Endodermal cell (in vitro differentiated cells): ENCODE data around the gene TMBIM6. TPM values are rescaled to one million over a fixed set of nuclear protein-coding genes. Genes with fewer than 3 reads are reported as not detected.

Experiments used
- DNase-seq: peaks from one replicate; pipeline ENCODE4 v3.0.0-alpha.2; 2017
- H3K27ac ChIP-seq: 2 replicates; pipeline ENCODE4 v1.5.1; 2013; ENCODE audit warnings: mild to moderate bottlenecking, low read depth, low read length, moderate library complexity
- H3K27me3 ChIP-seq: 2 replicates; pipeline ENCODE4 v1.6.1; 2013; ENCODE audit warnings: mild to moderate bottlenecking, low read length, moderate library complexity; ENCODE audit not compliant: insufficient read depth, control insufficient read depth, poor library complexity, severe bottlenecking
- H3K36me3 ChIP-seq: 2 replicates; pipeline ENCODE4 v1.7.0; 2013; ENCODE audit warnings: mild to moderate bottlenecking, low read length, moderate library complexity; ENCODE audit not compliant: control insufficient read depth, insufficient read depth
- H3K4me1 ChIP-seq: one replicate; pipeline ENCODE4 v1.7.0; 2013; ENCODE audit warnings: low read length; ENCODE audit not compliant: control insufficient read depth, insufficient read depth
- H3K4me3 ChIP-seq: 2 replicates; pipeline ENCODE4 v1.5.1; 2013; ENCODE audit warnings: mild to moderate bottlenecking, low read length, moderate library complexity
- H3K9ac ChIP-seq: 2 replicates; pipeline ENCODE4 v1.6.1; 2013; ENCODE audit warnings: mild to moderate bottlenecking, low read length, moderate library complexity; ENCODE audit not compliant: poor library complexity, severe bottlenecking; ENCODE audit errors: extremely low read depth
- H3K9me3 ChIP-seq: 2 replicates; pipeline ENCODE4 v1.6.1; 2013; ENCODE audit warnings: mild to moderate bottlenecking, low read length, moderate library complexity; ENCODE audit not compliant: control insufficient read depth
- H3K27ac Mint-ChIP-seq: 2 replicates; pipeline ENCODE4 v1.8.0; 2020; ENCODE audit warnings: mixed read lengths
- H3K27me3 Mint-ChIP-seq: 2 replicates; pipeline ENCODE4 v1.8.0; 2021; ENCODE audit warnings: mild to moderate bottlenecking, mixed read lengths; ENCODE audit not compliant: insufficient read depth
- H3K36me3 Mint-ChIP-seq: 2 replicates; pipeline ENCODE4 v1.8.0; 2020; ENCODE audit warnings: low read depth, mixed read lengths
- H3K4me1 Mint-ChIP-seq: 2 replicates; pipeline ENCODE4 v1.8.0; 2020; ENCODE audit warnings: mixed read lengths
- H3K4me3 Mint-ChIP-seq: 2 replicates; pipeline ENCODE4 v1.8.0; 2020; ENCODE audit warnings: mild to moderate bottlenecking, moderate library complexity, mixed read lengths
- H3K9me3 Mint-ChIP-seq: 2 replicates; pipeline ENCODE4 v1.8.0; 2020; ENCODE audit warnings: mild to moderate bottlenecking, mixed read lengths
- CTCF ChIP-seq: fragments of 200-600 bp; sonication (generic); conservative IDR thresholded peaks from 2 replicates; pipeline ENCODE4 v1.5.0; 2021; ENCODE audit warnings: antibody characterized with exemption, mild to moderate bottlenecking
- WGBS, 2 experiments: methylation state at CpG; one replicate each; pipeline versions ENCODE4 v1.1.5 to v1.1.7; 2013; ENCODE audit warnings: missing lambda C conversion rate in 2 of 2, mixed read lengths in 1 of 2; ENCODE audit not compliant: insufficient coverage in 1 of 2, insufficient read length in 1 of 2; 5-methylcytosine and 5-hydroxymethylcytosine counted together
- total RNA-seq, 2 donors: library from RNA; stranded (reverse); fragmentation: NEBNext Ultra II Directional in 1 of 2; extraction: Animal tissue kit (Norgen Biotek cat#: 25700) in 1 of 2; gene quantifications; 2 replicates in 1 of 2; 3 replicates in 1 of 2; pipeline ENCODE4 v1.2.1, GENCODE V29; 2021

The TMBIM6 gene
- total RNA-seq, 2 donors from 2014 or later, result 426 to 455 TPM

DNA sequence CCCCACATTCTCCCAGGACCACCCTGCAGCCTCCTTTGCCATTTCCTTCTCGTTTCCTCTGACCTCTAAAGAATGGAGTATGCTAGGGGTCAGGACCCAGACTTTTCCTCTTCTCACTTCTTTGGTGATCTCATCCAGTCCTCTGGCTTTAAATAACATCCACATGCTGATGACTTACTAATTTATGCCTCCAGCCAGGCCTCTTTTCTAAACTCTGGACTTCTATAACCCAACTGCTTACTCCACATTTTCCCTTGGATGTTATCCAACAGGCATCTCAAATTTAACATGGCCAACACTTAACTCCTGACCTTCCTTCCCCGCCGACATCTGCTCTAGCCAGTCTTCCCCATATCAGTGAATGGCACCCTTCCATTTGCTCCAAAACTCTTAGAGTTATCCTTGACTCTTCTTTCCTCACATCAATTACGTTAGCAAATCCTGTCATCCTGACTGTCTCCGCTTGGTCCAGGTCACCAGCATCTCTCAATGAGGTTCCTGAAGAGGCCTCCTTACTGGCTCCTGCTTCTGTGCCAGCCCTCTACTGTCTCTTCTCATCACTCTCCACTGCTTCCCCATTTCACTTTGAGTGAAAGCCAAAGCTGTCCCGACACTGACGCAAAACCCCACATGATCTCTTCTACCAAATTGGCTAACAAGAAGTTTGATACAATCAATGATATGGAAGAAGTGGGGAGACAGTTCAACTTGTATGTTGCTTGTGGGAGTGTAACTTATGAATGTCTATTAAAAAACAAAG lies 42.7 kb downstream of the TMBIM6 start:
- Histone ChIP-seq H3K4me1 (no peaks in the 10 kb centered on the region), H3K4me3 (no peak overlapping the region), H3K9me3 (peaks cover 6% of the 10 kb centered on the region), H3K9ac (no peak overlapping the region), H3K27ac (no peak overlapping the region), H3K36me3 (no peaks in the 10 kb centered on the region), H3K27me3 (peaks cover 5% of the 10 kb centered on the region)
- Mint-ChIP-seq H3K36me3 (peaks cover 4% of the 10 kb centered on the region), H3K27ac (no peak overlapping the region), H3K4me1 (no peaks in the 10 kb centered on the region), H3K9me3 (peaks cover 7% of the 10 kb centered on the region), H3K27me3 (peaks cover 29% of the 10 kb centered on the region), H3K4me3 (no peak overlapping the region)
- WGBS, 2 experiments, result 87% methylated on average over 6 to 7 of the region's 7 CpGs
- DNase-seq, result no peak
- no peak for TF ChIP-seq CTCF

DNA sequence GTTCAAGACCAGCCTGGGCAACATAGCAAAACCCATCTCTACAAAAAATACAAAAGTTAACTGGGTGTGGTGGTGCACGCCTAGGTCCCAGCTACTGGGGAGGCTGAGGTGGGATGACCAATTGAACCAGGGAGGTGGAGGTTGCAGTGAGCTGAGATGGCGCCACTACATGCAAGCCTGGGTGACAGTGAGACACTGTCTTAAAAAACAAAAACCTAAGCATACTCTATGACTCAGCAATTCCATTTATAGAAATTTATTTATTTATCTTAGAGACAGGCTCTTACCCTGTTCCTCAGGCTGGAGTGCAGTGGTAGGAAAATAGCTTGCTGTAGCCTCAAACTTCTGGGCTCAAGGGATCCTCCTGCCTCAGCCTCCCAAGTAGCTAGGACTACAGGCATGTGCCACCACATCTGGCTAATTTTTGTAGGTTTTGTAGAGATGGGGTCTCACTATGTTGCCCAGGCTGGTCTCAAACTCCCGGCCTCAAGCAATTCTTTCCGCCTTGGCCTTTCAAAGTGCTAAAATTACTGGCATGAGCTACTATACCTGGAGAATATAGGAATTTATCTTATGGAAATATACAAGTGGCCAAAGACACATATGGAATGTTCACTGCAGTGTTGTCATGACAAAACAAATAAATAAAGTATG lies 43.5 kb downstream of the TMBIM6 start:
- no peaks in the 10 kb centered on the region for H3K4me1 Mint-ChIP-seq
- peaks cover 7% of the 10 kb centered on the region for H3K9me3 Mint-ChIP-seq
- Histone ChIP-seq H3K4me1 (no peaks in the 10 kb centered on the region), H3K27me3 (peaks cover 5% of the 10 kb centered on the region), H3K9me3 (peaks cover 6% of the 10 kb centered on the region), H3K27ac (no peak overlapping the region), H3K9ac (no peak overlapping the region), H3K4me3 (no peak overlapping the region), H3K36me3 (no peaks in the 10 kb centered on the region)
- WGBS, 2 experiments, result 86 to 92% methylated on average over 1 to 3 of the region's 4 CpGs
- H3K36me3 Mint-ChIP-seq, result peaks cover 9% of the 10 kb centered on the region
- H3K4me3 Mint-ChIP-seq, result no peak overlapping the region
- no peak for TF ChIP-seq CTCF
- H3K27ac Mint-ChIP-seq, result no peak overlapping the region
- DNase-seq, result no peak
- H3K27me3 Mint-ChIP-seq, result peaks cover 22% of the 10 kb centered on the region

DNA sequence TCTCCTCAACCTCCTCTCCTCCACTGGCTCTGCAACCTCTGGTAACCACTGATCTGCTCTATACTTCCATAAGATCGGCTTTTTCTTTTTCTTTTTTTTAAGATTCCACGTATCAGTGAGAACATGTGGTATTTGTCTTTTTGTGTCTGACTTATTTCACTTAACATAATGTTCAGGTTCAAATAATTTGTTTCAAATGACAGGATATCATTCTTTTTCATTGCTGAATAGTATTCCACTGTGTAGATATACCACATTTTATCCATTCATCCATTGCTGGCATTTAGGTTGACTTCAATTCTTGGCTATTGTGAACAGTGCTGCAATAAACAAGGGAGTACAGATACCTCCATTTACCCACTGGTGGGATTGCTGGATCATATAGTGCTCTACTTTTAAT lies 46.3 kb downstream of the TMBIM6 start:
- WGBS, 2 experiments, result no CpG with 5 or more reads among the region's 2 CpGs
- Mint-ChIP-seq H3K27me3 (peaks cover 12% of the 10 kb centered on the region), H3K4me1 (no peaks in the 10 kb centered on the region), H3K9me3 (peaks cover 7% of the 10 kb centered on the region), H3K27ac (no peak overlapping the region), H3K36me3 (peaks cover 10% of the 10 kb centered on the region), H3K4me3 (no peak overlapping the region)
- H3K9me3 ChIP-seq, result peaks cover 6% of the 10 kb centered on the region
- no peak for DNase-seq
- no peaks in the 10 kb centered on the region for H3K36me3 ChIP-seq
- H3K4me1 ChIP-seq, result no peaks in the 10 kb centered on the region
- no peak overlapping the region for H3K27ac ChIP-seq
- no peaks in the 10 kb centered on the region for H3K27me3 ChIP-seq
- no peak overlapping the region for H3K4me3 ChIP-seq
- H3K9ac ChIP-seq, result no peak overlapping the region
- TF ChIP-seq CTCF, result no peak
